Placental pericyte (primary cell): Measurements from ENCODE around the gene RIPK4. TPM values are rescaled to one million over a fixed set of nuclear protein-coding genes. Genes with fewer than 3 reads are reported as not detected.

ENCODE experiments used
- small RNA-seq: library from RNA; depleted of rRNA; stranded (forward); fragments of <200 nt; gene quantifications from one replicate; pipeline ENCODE3, GENCODE V24; 2012; ENCODE audit warnings: low replicate concordance
- total RNA-seq: library from RNA; depleted of rRNA; stranded (reverse); fragments of >200 nt; gene quantifications from 2 replicates; pipeline ENCODE4 v1.2.3, GENCODE V29; 2012

RIPK4 gene
- not detected in 2 replicates for total RNA-seq

DNA sequence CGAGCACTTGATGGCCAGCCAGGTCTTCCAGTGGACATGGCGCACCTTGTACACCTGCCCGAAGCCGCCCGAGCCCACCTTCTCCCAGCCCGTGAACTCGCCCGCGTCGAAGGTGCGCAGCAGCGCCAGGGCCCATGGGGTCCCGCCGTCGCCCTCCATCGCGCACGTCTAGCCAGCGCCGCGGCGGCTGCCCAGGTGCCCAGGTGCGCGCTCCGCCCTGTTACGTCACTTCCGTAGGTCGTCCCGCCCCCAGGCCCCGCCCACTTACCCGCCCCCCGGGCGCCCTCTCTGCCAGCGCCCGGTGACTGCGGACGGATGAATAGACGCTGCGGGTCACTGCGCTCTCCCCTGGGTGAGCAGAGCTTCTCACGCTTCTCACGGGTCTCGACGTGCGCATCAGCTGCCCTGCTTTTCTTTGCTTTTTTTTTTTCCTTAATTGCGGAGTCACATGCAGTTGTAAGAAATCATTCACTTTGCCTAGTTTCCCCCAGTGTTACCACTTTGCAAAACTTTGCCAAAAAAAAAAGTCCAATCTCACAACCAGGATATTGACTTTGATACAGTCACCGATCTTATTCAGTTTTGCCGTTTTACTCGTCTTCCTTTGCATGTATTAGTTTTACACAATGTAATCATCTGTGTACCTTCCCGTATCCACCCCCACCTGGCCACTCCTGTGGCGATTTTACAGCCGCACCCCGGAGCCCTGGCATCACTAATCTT, at the start of gene RIPK4:
TSS of gene RIPK4 (minus strand) at position 170 of the 723 bp plus-strand sequence. CDS start at position 159, 11 bp downstream.

Small RNAs within 50 kb of the gene (small RNA-seq; reads per million reads assigned to genes)
- not detected for gene MIR6814

Other genes starting within 250 kb of the RIPK4 start
- 4.6 and 7.2 TPM in 2 replicates for gene PRDM15, start 112.3 kb upstream of the RIPK4 start, total RNA-seq
- gene C2CD2, start 187.0 kb upstream of the RIPK4 start, total RNA-seq, result 15.8 and 40.8 TPM in 2 replicates
- 18.4 and 22.8 TPM in 2 replicates for gene ZBTB21, start 243.3 kb upstream of the RIPK4 start, total RNA-seq